SK-N-MC (cell line): ENCODE data around the gene IPPK.

Experiments used
- EZH2 ChIP-seq: fragments of 200-600 bp; sonication (generic); IDR thresholded peaks from one replicate; pipeline ENCODE4 v1.6.1; 2017; ENCODE audit warnings: antibody characterized with exemption
- FOXP2 ChIP-seq: optimal IDR thresholded peaks from 2 replicates; pipeline ENCODE3; 2011; ENCODE audit warnings: mild to moderate bottlenecking, moderate library complexity; ENCODE audit not compliant: insufficient read depth; ENCODE audit errors: extremely low read length, control extremely low read depth
- POLR2AphosphoS5 ChIP-seq: IDR thresholded peaks from 2 replicates; pipeline ENCODE4 v1.6.1; 2012; ENCODE audit warnings: mild to moderate bottlenecking, low read depth, low read length, borderline replicate concordance

- TF ChIP-seq EZH2 (no peak), FOXP2 (no peak), POLR2AphosphoS5 (no peak)
Measured at GRCh38 chr9:92614763-92615461, 55.0 kb downstream of the IPPK start.
